Kidney (tissue), 14 donors: ENCODE results near the gene AATK. TPM values are rescaled to one million over a fixed set of nuclear protein-coding genes. Genes with fewer than 3 reads are reported as not detected.

ENCODE experiments used
- DNase-seq, 5 donors: peaks; one replicate each; pipeline ENCODE4 v3.0.0-alpha.2; 2013 to 2020
- FAIRE-seq: peaks from 2 replicates; lab custom pipeline; 2012; peaks lifted over from hg19 to GRCh38; lab: Jason Lieb, UNC
- H3K27ac ChIP-seq, 2 donors: one replicate each; pipeline ENCODE4 v1.7.0; 2013; ENCODE audit warnings: low read depth in 2 of 2, low read length in 2 of 2, inconsistent platforms in 1 of 2
- H3K27me3 ChIP-seq: one replicate; pipeline ENCODE4 v1.7.1; 2013; ENCODE audit warnings: low read length, inconsistent platforms; ENCODE audit not compliant: control insufficient read depth, insufficient read depth
- H3K36me3 ChIP-seq, 3 donors: one replicate each; pipeline versions ENCODE4 v1.7.0 to v1.7.1; 2013; ENCODE audit warnings: low read length in 3 of 3, control low read depth in 1 of 3, inconsistent platforms in 1 of 3; ENCODE audit not compliant: insufficient read depth in 3 of 3, control insufficient read depth in 2 of 3
- H3K4me1 ChIP-seq, 3 donors: one replicate each; pipeline versions ENCODE4 v1.7.0 to v1.7.1; 2013; ENCODE audit warnings: low read length in 3 of 3, inconsistent platforms in 1 of 3, low read depth in 1 of 3; ENCODE audit not compliant: control insufficient read depth in 2 of 3, insufficient read depth in 2 of 3
- H3K4me3 ChIP-seq, 3 donors: one replicate each; pipeline versions ENCODE4 v1.7.0 to v1.8.1; 2013; ENCODE audit warnings: low read length in 3 of 3, control low read depth in 1 of 3, inconsistent platforms in 1 of 3
- H3K9ac ChIP-seq, 3 donors: one replicate each; pipeline versions ENCODE4 v1.7.0 to v1.7.1; 2013; ENCODE audit warnings: low read length in 3 of 3, control low read depth in 1 of 3, inconsistent platforms in 1 of 3
- H3K9me3 ChIP-seq, 3 donors: one replicate each; pipeline versions ENCODE4 v1.7.0 to v1.7.1; 2013; ENCODE audit warnings: low read length in 3 of 3, control low read depth in 1 of 3, inconsistent platforms in 1 of 3; ENCODE audit not compliant: control insufficient read depth in 2 of 3, insufficient read depth in 1 of 3
- CTCF ChIP-seq: IDR thresholded peaks from 3 replicates; pipeline ENCODE4 v1.5.1; 2012; ENCODE audit warnings: mild to moderate bottlenecking, moderate library complexity, borderline replicate concordance; ENCODE audit not compliant: insufficient read depth; ENCODE audit errors: extremely low read depth
- intact Hi-C: fragments of 100-400 bp; cut with DNase I; formaldehyde crosslinking; loops from one replicate; pipeline ENCODE4 v1.11.1; 2022
- polyA plus RNA-seq: library from polyadenylated mRNA; stranded (reverse); fragments of 350-450 nt; fragmentation: Illumina TruSeq; extraction: RNeasy Lipid Tissue Mini Kit (QIAGEN cat#74804); gene quantifications from one replicate; pipeline ENCODE4 v1.2.3, GENCODE V29; 2014; ENCODE audit warnings: low read depth, low replicate concordance; ENCODE audit not compliant: insufficient read depth
- total RNA-seq: library from RNA; stranded (reverse); fragmentation: NEBNext Ultra II Directional; extraction: Animal tissue kit (Norgen Biotek cat#: 25700); gene quantifications from one replicate; pipeline ENCODE4 v1.2.1, GENCODE V29; 2021
- donor health status: control.
- donor health status: control.
- donor health status: control.
- donor health status: control.
- donor health status: control.
- donor health status: DM: yes; HTN: yes; CAD: no.
- donor health status: Normal renal cell carcinoma (clear cell type).

The AATK gene
- total and polyA plus RNA-seq, 2 donors from 2014 or later = 0.65 to 4.2 TPM

- no peaks in the 10 kb centered on the region for H3K36me3 ChIP-seq
- no peaks in the 10 kb centered on the region for H3K9me3 ChIP-seq
- FAIRE-seq (no peak), DNase-seq (peak in 1 of 5 donors; percentile 64)
- H3K4me3 ChIP-seq = no peak overlapping the region
- no peak overlapping the region for H3K27ac ChIP-seq
- no peaks in the 10 kb centered on the region for H3K27me3 ChIP-seq
- no peak overlapping the region for H3K9ac ChIP-seq
- intact Hi-C loops = no loop called here
- H3K4me1 ChIP-seq = no peaks in the 10 kb centered on the region
- no peak for TF ChIP-seq CTCF
Measured at GRCh38 chr17:81163703-81164370, 2.2 kb downstream of the AATK start.

- Histone ChIP-seq H3K27ac (no peak overlapping the region), H3K9me3 (no peaks in the 10 kb centered on the region), H3K27me3 (no peaks in the 10 kb centered on the region), H3K4me1 (no peaks in the 10 kb centered on the region), H3K9ac (no peak overlapping the region), H3K36me3 (no peaks in the 10 kb centered on the region), H3K4me3 (no peak overlapping the region)
- DNase-seq = no peak
- intact Hi-C loops = no loop called here
- TF ChIP-seq CTCF = no peak
- FAIRE-seq = no peak
Measured at GRCh38 chr17:81163051-81163695, 2.8 kb downstream of the AATK start.

GRCh38 chr17:81162491-81162890 is 3.5 kb downstream of the AATK start:
- H3K4me3 ChIP-seq = no peak overlapping the region
- no peak overlapping the region for H3K9ac ChIP-seq
- H3K27ac ChIP-seq = no peak overlapping the region
- FAIRE-seq = no peak
- H3K36me3 ChIP-seq = no peaks in the 10 kb centered on the region
- TF ChIP-seq CTCF = no peak
- intact Hi-C loops = no loop called here
- peak in 1 of 5 donors; percentile 59 for DNase-seq
- H3K9me3 ChIP-seq = no peaks in the 10 kb centered on the region
- no peaks in the 10 kb centered on the region for H3K27me3 ChIP-seq
- no peaks in the 10 kb centered on the region for H3K4me1 ChIP-seq
